HG03108 (cell line): Measurements from ENCODE around the gene TTC6.

Experiments
- ATAC-seq: cut with Tn5 transposase; IDR thresholded peaks from one replicate; pipeline ENCODE4 v1.9.1; 2021; ENCODE audit warnings: moderate library complexity; ENCODE audit not compliant: unreplicated experiment

The TTC6 gene

GRCh38 chr14:37618498-37619028, 23.1 kb downstream of the TTC6 start:
- ATAC-seq, result no peak

DNA sequence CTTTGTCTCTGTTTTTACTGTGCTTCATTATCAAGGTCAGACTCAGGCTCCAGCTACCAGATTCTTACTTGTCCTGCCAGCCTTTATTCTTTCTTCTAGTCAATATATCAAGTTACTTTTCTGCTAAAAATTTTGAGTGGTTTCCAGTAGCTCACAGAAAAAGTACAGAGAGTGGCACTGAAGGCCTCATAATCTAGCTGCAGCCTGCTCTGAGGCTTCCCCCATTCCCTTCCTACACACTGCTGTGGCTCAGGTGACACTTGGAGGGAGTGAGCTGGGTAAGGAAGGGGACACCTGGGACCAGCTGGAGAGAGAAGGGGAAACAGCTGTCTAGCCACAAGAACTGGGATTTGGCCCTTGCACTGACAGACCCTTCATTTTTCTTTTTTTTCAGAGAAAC, 25.4 kb downstream of the TTC6 start:
- no peak for ATAC-seq

GRCh38 chr14:37622231-37622923, 26.9 kb downstream of the TTC6 start:
- no peak for ATAC-seq

GRCh38 chr14:37623426-37623951, 28.1 kb downstream of the TTC6 start:
- ATAC-seq, result no peak

DNA sequence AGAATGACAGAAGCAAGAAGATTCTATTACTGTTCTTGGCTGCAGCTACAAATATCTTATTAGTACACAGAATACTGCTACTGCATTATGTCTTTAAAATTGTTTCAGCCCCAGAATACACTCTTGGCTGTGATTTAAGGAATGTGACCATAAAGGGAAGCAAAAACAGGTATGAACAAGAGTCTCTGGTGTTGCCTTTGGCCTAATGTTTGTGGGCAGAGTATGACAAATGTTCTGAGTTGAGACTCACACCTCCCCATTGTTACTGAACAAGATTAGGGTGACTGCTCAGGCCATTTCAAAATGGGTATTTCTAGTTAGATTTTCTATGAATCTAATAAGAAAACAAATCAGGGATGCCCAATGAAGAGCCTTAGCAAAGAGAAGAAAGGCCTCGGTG, 28.5 kb downstream of the TTC6 start:
- no peak for ATAC-seq

GRCh38 chr14:37625597-37626595, 30.5 kb downstream of the TTC6 start:
- no peak for ATAC-seq

GRCh38 chr14:37637341-37637740, 41.9 kb downstream of the TTC6 start:
- no peak for ATAC-seq

GRCh38 chr14:37638599-37638998, 43.2 kb downstream of the TTC6 start:
- no peak for ATAC-seq

GRCh38 chr14:37641117-37641516, 45.7 kb downstream of the TTC6 start:
- no peak for ATAC-seq

- ATAC-seq, result no peak
These were observed 46.7 kb downstream of the TTC6 start for GRCh38 chr14:37642125-37642524.

DNA sequence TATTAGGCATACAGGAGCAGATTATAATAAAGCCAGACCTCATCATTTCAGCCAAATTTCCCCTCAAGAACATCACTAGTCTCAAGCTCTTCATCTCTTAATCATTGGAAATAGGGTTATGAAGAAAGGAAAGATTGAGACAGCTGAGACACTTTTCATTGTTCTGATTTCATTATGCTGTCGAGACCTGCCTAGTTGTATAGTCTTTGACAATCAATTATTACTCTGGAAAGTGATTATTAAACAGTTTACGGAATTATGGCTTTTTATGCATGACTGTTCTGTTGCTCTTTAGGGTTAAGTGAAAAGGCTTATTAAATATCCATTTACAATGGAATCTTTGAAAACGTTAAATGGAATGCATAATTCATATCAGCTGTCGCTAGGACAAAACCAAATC, 48.3 kb downstream of the TTC6 start:
- ATAC-seq, result no peak
